Astrocyte of the cerebellum (primary cell): ENCODE data around the gene PEX19.

ENCODE experiments used
- DNase-seq: peaks from one replicate; pipeline ENCODE4 v3.0.0-alpha.2; 2011; ENCODE audit warnings: low read depth
- H3K4me3 ChIP-seq: 2 replicates; pipeline ENCODE4 v1.5.1; 2011; ENCODE audit warnings: mild to moderate bottlenecking, low read depth, low read length, moderate library complexity
- in situ Hi-C: cut with HindIII; loops from 2 replicates; pipeline ENCODE4 v1.10.0; 2017; ENCODE audit warnings: low sequenced_read_pairs
- TF ChIP-seq, protein P1 (sequence below): IDR thresholded peaks from 2 replicates; pipeline ENCODE4 v1.5.1; 2012; ENCODE audit warnings: low read length, low read depth, moderate library complexity, mild to moderate bottlenecking; ENCODE audit errors: missing control alignments

PEX19 gene

DNA sequence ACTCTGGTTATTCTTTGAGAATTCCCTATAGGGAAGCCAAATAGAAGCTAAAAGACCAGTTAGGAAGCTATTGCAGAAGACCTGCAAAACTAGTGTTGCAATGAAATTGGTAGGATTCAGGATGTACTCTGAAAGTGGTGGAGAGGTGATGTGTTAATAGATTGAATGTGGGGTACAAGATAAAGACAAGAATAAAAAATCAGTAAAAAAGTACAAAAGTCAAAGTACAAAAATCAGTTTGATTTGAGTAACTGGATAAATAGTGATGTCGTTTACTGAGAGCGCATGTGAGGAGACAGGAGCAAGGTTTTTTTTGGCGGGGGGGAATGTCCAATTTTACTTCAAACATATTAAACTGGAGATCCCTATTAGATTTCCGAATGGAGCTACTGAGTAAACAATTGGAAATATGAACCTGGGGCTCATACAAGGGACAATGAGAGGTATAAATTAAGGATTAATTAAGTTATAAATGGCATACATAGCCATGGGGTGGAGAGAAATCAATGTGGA, 20.1 kb downstream of the PEX19 start:
- in situ Hi-C loops = no loop called here
- no peak overlapping the region for H3K4me3 ChIP-seq
- TF ChIP-seq, protein P1, sequence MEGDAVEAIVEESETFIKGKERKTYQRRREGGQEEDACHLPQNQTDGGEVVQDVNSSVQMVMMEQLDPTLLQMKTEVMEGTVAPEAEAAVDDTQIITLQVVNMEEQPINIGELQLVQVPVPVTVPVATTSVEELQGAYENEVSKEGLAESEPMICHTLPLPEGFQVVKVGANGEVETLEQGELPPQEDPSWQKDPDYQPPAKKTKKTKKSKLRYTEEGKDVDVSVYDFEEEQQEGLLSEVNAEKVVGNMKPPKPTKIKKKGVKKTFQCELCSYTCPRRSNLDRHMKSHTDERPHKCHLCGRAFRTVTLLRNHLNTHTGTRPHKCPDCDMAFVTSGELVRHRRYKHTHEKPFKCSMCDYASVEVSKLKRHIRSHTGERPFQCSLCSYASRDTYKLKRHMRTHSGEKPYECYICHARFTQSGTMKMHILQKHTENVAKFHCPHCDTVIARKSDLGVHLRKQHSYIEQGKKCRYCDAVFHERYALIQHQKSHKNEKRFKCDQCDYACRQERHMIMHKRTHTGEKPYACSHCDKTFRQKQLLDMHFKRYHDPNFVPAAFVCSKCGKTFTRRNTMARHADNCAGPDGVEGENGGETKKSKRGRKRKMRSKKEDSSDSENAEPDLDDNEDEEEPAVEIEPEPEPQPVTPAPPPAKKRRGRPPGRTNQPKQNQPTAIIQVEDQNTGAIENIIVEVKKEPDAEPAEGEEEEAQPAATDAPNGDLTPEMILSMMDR = no peak
- no peak for DNase-seq

DNA sequence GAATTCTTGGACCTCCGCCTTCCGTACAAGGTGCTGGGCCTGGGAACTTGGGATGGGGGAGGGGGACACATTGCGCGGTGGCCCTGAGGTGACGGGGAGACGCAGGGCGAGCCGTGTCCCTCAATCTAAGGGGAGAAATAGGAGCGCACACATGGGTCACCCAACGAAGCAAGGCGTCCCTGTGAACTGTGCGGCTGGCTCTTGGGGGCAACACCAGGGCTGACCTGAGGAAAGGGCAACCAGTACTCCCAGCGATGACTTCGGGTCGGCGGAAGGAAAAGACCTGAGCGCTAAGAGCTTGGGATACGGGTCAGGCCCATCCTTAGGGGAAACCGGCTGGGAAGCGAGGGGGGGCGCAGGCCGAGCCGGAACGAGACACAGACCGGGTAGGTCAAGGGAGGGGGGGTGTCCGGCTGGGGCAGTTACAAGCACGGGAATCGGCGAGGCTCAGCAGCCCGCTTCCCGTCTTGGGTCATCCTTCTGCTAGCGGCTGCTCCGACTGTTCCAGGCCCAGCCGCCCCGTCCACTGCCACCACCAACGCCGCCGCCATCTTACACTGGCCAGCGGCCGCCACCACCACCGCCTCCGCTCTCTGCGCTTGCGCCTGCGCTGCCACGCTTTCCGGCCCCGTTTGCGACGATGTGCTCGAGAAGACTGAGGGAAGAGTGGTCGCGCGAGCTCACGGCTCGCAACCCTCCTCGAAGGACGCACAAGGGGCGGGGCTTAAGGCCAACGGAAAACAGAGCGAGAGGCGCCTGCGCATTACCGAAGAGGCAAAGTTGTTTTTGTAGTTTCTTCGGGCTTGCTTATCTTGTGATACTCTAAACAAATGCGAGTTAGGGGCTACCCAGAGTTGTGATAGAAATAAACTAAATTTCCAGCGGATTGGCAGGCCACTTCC, 22.8 kb downstream of the PEX19 start, which contains the start of gene DCAF8:
DCAF8 (minus strand) TSS at position 657 of the 902 bp plus-strand sequence. CDS start 18,541 bp downstream, outside the sequence.
- peak within 1 kb of the TSS; percentile 87 for H3K4me3 ChIP-seq
- peak; percentile 94 for DNase-seq
- in situ Hi-C loops = no loop called here
- TF ChIP-seq, protein P1 = no peak

DNA sequence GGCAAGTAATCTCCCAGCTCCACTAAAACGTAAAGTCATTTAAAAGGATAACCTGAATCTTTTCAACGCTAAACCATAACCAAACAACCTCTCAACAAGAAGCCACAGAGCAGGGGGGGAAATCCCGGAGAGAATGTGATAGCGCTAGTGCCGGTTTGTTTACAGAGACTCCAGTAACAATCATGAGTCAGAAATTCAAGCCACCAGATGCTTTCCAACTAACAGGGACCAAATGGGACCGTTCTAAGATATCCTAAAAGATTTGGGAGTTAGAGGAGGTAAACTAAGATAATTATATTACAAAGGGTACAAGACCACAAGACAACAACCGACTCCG, 23.4 kb downstream of the PEX19 start:
- TF ChIP-seq, protein P1 = no peak
- peak; percentile 53 for DNase-seq
- in situ Hi-C loops = no loop called here
- H3K4me3 ChIP-seq = peak overlapping the region; percentile 87

DNA sequence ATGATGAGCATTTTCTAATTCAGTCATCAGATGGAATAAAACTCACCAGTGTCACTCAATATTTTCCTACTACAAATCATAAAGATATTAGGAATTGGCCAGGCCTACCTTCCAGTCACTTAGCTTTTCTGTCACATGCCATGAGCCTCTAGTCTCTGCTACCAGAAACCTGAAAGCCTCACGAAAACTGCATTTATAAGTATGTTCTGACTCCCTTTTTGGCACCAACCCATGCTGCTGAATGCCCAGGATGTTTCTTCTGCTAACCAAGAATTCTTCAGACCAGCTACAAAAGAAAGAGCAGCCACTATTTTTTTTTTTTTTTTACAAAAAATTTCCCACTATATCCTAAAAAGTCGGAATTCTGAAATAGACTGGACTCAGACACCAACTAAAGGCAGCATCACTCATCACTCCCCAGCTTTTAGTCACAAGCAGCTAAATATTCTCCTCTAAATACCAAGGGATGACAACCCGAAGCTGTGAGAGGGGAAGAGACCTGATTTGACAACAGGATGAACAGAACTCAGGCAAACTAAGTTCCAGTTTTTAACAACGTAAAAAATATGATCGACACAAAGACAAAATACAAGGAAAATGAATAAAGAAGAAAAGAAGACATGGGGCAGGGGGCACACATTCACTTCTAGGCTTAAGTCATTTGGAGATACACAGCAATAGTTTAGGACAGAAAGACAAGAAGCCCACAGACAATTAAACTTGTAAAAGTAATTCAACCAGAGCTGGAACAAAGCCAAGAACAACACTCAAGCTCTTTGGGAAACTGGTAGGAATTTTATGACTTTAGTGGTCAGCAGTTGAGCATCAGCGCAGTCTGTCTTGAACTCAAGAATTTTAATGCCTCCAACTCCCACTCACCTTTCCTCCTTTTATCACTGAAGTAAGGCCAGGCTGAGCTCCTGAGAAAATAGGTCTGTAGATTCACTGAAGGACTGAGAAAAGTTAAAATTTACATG, 24.2 kb downstream of the PEX19 start:
- peak overlapping the region; percentile 87 for H3K4me3 ChIP-seq
- TF ChIP-seq, protein P1 = no peak
- in situ Hi-C loops = no loop called here
- peak; percentile 92 for DNase-seq

DNA sequence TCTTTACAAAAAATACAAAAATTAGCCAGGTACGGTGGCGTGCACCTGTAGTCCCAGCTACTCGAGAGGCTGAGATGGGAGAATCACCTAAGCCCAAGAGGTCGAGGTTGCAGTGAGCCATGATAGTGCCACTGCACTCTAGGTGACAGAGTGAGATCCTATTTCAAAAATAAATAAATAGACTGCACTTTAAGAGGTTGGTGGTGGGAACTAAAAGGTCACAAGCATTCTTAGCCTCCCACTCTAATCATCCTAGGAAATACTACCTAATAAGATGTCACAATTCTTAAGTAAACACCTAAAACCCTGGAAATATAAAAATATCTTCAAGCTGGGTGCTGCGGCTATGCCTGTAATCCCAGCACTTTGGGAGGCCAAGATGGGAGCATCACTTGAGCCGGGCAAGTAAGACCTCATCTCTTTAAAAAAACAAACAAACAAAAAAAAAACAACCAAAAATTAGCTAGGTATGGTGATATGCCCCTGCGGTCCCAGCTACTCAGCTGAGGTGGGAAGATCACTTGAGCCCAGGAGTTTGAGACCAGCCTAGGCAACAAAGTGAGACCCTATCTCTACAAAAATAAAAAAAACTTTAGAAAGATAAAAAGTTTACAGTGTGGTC, 26.6 kb downstream of the PEX19 start:
- in situ Hi-C loops = no loop called here
- no peak overlapping the region for H3K4me3 ChIP-seq
- no peak for DNase-seq
- TF ChIP-seq, protein P1 = no peak

DNA sequence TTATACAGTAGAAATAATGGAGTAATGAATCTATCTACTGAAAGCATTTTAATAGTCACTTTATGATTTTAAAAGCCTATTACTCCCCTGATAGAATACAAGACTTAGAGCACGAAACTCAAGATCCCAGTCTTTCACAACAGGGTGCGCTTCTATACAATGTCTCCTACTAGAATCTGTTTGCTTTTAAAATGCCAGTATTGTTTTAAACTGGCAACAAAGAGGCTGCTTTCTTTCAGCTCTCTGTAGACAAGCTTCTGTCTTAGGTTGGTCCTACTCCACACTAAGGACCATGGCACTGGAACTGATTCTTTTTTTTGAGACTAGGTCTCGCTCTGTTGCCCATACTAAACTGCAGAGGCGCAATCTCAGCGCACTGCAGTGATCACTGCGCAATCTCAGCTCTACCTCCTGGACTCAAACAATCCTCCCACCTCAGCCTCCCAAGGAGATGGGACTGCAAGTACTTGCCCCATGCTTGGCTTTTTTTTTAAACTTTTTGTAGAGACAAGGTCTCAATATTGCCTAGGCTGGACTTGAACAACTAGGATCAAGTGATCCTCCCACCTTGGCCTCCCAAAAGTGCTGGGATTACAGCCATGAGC, 27.4 kb downstream of the PEX19 start:
- no peak overlapping the region for H3K4me3 ChIP-seq
- TF ChIP-seq, protein P1 = no peak
- DNase-seq = no peak
- in situ Hi-C loops = no loop called here
